Activated naive CD4-positive, alpha-beta T cell treated with anti-CD3 and anti-CD28 coated beads, Interleukin-2, amount 10 ng/mL, durations not matched to agents 7 days and 5 days (primary cell): ENCODE results near the gene SOBP.
"Not testable (repeated sequence)": the region's sequence is repeated elsewhere in the genome, so short reads cannot be mapped to it uniquely, and the experiment has no call there.

Experiments
- CTCF ChIA-PET: fragments of 350-600 bp; sonication (Branson Sonifier 250); formaldehyde crosslinking; loops from one replicate; lab custom pipeline; 2021; ENCODE audit warnings: antibody characterized with exemption; lab: Charles Lee
- DNase-seq: peaks from one replicate; pipeline ENCODE4 v3.0.0-alpha.2; 2020
- H3K27ac Mint-ChIP-seq: one replicate; pipeline ENCODE4 v1.8.0; 2021; ENCODE audit warnings: mild to moderate bottlenecking, moderate library complexity, mixed read lengths
- H3K27me3 Mint-ChIP-seq: one replicate; pipeline ENCODE4 v1.8.0; 2021; ENCODE audit warnings: mild to moderate bottlenecking, mixed read lengths
- H3K36me3 Mint-ChIP-seq: one replicate; pipeline ENCODE4 v1.8.0; 2021; ENCODE audit warnings: mixed read lengths
- H3K4me1 Mint-ChIP-seq: one replicate; pipeline ENCODE4 v1.8.0; 2021; ENCODE audit warnings: mixed read lengths
- H3K4me3 Mint-ChIP-seq: one replicate; pipeline ENCODE4 v1.8.0; 2021; ENCODE audit warnings: mild to moderate bottlenecking, moderate library complexity, mixed read lengths
- H3K9me3 Mint-ChIP-seq: one replicate; pipeline ENCODE4 v1.8.0; 2021; ENCODE audit warnings: mixed read lengths

Gene SOBP

DNA sequence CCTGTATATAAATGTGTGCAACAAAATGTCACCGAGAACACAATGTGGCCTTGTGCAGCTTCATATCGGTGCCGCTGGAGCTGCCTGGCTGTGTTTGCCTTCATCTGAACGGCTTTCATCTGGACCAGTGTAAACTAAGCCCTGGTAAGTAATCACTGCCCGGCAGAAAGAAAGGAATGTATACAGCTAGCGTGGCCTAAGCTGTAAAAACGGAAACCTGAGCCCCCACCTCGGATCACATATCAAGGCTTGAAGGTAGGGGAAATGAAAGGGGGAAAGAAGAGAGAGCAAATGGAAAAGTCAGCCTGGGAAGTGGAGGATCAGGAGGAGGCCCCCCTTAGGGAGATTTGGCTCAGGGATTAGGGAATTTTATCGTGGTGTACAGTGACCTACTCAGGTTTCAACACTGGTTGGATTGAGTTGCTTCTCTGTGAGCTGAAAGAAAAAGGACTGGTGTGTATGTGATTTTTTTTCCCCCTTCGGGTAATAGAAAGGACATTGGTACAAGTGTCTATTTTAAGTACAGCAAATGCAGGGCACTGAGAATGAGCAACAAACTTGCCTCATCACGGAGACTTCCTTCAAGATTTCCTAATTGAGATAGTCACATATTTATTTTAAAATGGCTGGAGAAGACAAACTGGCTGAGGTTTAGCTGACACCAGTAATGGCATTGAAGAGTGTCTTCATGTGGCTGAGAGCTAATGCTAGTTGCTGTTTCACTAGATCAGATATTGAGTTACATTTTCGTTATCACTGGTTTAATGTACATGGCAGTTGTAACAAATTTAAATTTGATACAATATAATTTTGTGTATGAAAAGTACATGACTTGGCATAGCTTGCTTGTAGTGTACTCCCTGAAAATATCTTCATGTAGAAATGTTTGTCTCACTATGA lies 3.5 kb downstream of the SOBP start:
- H3K4me1 Mint-ChIP-seq = peaks cover 20% of the 10 kb centered on the region
- no peak overlapping the region for H3K4me3 Mint-ChIP-seq
- DNase-seq = no peak
- CTCF ChIA-PET = interaction anchor here (1.1 to 1.5 kb wide), 3 partner anchors 9 to 175 kb away, joined by 3 to 5 read pairs (median 3); partner anchors contain the start of gene PDSS2
- H3K27me3 Mint-ChIP-seq = peaks cover 29% of the 10 kb centered on the region
- H3K9me3 Mint-ChIP-seq = no peaks in the 10 kb centered on the region
- peaks cover 3% of the 10 kb centered on the region for H3K36me3 Mint-ChIP-seq
- no peak overlapping the region for H3K27ac Mint-ChIP-seq

DNA sequence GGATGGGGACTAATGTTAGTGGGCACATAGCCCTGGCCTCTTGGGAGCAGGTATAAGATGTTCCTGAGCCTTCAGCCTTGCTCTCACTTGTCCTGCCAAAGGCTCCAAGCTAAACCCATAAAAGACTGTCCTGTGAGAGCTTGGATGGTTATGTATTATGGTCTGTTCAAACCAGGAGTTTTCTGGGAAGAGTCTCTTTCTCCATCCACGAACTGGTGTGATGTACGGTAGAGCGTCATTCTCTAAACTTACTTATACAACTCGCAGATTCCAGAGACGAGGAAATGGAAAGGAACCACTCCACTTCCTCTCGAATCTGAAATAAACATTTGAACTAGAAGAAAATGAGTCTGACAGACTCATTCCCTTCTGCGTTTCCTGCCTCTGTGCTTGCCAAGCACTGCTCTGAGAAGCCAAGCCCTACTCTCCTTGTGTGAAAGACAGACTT lies 5.3 kb downstream of the SOBP start:
- CTCF ChIA-PET = no interaction called here
- Mint-ChIP-seq H3K27me3 (peaks cover 18% of the 10 kb centered on the region), H3K4me1 (peaks cover 12% of the 10 kb centered on the region), H3K27ac (no peak overlapping the region), H3K4me3 (no peak overlapping the region), H3K36me3 (no peaks in the 10 kb centered on the region), H3K9me3 (no peaks in the 10 kb centered on the region)
- DNase-seq = no peak

DNA sequence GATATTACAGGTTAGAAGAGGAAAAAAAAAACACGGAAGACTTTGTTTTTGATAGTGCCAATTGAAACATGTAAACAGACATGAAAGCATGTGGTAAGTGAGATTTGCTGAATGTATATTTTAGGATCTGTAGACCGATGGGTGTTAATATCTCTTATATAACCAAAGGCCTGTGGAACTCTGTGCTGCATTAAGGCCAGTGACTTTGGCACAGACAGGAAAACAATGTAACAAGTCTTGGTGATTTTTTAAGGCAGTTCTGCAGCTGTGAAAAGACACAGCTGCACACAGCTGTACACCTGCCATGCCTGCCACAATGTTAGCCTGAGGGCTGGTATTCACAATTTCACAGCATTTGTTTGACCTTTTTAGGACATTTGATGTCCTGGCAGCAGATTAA lies 6.1 kb downstream of the SOBP start:
- Mint-ChIP-seq H3K27ac (no peak overlapping the region), H3K9me3 (no peaks in the 10 kb centered on the region), H3K36me3 (no peaks in the 10 kb centered on the region), H3K4me3 (no peak overlapping the region), H3K4me1 (peaks cover 7% of the 10 kb centered on the region), H3K27me3 (peaks cover 18% of the 10 kb centered on the region)
- CTCF ChIA-PET = no interaction called here
- DNase-seq = no peak

DNA sequence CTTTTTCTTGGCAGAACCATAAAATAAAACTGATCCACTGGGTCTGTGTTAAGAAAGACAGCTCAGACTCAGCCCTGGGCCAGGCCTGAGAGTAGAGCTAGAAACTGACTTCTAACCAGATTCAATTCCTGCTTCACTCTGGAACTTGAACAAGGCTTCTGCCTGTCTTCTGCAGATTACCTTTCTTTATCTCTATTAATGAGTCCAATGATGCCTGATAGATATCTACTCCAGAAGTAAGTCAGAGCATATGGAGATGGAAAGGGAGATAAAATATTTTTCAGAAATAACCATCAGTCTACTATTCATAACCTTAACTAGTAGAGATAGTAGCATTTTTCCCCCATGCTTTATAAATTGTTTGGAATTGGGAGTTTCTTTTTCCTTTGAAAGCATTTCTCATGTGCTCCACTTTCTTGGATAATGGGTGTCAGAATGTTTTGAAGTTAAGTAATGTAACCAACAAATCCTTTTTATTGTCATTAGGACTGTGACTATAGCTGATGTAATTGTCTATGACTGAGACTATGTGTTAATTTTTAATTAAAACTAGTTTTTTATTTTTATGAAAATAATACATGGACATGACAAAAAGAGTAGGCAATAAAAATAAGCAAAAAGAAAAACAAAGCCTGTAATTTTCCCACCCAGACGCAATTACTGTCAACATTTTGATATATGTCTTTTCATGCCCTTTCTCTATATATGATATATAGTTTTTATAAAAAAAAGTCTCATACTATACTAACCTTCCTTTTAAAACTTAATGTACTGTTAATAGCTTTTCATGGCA lies 7.2 kb downstream of the SOBP start:
- Mint-ChIP-seq H3K36me3 (no peaks in the 10 kb centered on the region), H3K4me1 (no peaks in the 10 kb centered on the region), H3K9me3 (no peaks in the 10 kb centered on the region), H3K27ac (no peak overlapping the region), H3K27me3 (peaks cover 22% of the 10 kb centered on the region), H3K4me3 (no peak overlapping the region)
- DNase-seq = no peak
- CTCF ChIA-PET = no interaction called here

DNA sequence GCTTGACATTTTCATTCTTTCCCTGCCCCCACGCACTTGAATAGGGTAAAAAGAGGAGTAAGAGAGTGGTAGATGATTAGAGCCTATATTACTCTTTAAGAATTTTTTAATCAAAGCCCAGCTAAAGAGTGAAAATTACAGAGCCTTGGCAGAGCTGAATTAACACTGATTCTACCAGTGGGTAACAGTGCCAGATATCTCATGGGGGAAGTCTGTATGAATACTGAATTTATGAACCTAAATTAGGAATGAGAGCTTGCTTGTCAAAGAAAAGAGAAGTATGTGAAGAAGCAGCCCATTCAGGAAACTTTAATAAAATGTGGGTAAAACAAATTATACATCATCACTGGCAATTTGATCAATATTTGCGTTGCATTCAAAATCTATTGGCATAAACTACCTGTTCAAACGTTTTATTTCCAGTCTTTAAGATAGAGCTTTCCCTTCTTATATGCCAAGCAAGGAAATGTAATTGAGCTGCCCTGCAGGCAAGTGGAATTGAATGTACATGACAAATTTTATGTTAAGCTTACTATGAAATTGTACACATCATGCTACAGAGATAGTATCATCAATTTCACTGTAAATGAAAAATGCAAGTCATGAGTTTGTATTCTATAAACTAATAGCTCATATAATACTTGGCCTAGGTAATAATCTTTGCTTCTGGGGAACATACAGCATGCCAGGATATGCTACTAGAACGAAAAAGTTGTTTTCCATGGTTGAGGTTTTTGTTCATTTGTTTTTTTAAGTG lies 14.5 kb downstream of the SOBP start:
- H3K36me3 Mint-ChIP-seq = no peaks in the 10 kb centered on the region
- CTCF ChIA-PET = interaction anchor here (0.6 to 1.2 kb wide), 3 partner anchors 14 to 170 kb away, joined by 3 read pairs; no protein-coding TSS in a partner anchor

DNA sequence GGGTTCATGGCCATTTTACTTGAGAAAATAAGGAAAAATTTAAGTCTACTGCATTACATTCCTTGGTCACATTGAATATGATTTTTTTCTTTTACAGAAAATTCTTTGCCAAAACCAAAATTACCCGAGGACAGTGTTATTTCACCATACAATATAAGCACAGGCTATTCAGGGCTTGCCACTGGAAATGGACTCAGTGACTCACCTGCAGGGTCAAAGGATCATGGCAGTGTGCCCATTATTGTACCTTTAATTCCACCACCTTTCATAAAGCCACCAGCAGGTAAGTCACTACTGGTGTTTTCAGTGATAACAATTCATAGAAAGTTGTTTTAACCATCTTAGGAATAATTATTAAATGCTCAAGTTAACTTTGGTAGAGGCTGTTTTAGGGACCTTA lies 16.2 kb downstream of the SOBP start:
- DNase-seq = no peak
- no peak overlapping the region for H3K27ac Mint-ChIP-seq
- H3K9me3 Mint-ChIP-seq = no peaks in the 10 kb centered on the region
- CTCF ChIA-PET = no interaction called here
- H3K4me3 Mint-ChIP-seq = no peak overlapping the region
- no peaks in the 10 kb centered on the region for H3K36me3 Mint-ChIP-seq
- H3K27me3 Mint-ChIP-seq = peaks cover 20% of the 10 kb centered on the region
- H3K4me1 Mint-ChIP-seq = no peaks in the 10 kb centered on the region

More for the DNA sequence above, 14.5 kb downstream of the SOBP start:
- no peaks in the 10 kb centered on the region for H3K9me3 Mint-ChIP-seq
- H3K4me3 Mint-ChIP-seq = no peak overlapping the region
- H3K27ac Mint-ChIP-seq = no peak overlapping the region
- peaks cover 20% of the 10 kb centered on the region for H3K27me3 Mint-ChIP-seq
- DNase-seq = no peak
- no peaks in the 10 kb centered on the region for H3K4me1 Mint-ChIP-seq

DNA sequence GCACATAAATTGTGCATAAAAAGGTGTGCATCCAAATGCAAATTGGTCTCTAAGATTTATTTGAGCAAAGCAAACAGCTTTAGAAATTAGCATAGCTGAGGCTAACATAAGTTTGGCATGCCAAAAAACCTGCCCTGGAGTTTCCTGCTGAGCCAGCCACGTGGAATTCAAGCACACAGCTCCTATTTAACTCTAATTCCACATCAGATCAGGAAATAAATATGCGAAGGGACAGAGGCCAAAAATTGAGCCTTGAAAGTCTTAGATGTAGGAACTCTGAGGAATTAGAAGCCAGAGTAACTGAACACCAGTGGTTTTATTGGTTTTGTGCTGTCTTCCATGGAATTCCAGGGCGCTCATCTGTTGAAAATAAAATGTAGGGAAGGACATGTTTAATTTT lies 19.6 kb downstream of the SOBP start:
- peaks cover 14% of the 10 kb centered on the region for H3K27me3 Mint-ChIP-seq
- H3K36me3 Mint-ChIP-seq = no peaks in the 10 kb centered on the region
- H3K4me3 Mint-ChIP-seq = no peak overlapping the region
- H3K9me3 Mint-ChIP-seq = no peaks in the 10 kb centered on the region
- no peak overlapping the region for H3K27ac Mint-ChIP-seq
- CTCF ChIA-PET = no interaction called here
- no peak for DNase-seq
- no peaks in the 10 kb centered on the region for H3K4me1 Mint-ChIP-seq

DNA sequence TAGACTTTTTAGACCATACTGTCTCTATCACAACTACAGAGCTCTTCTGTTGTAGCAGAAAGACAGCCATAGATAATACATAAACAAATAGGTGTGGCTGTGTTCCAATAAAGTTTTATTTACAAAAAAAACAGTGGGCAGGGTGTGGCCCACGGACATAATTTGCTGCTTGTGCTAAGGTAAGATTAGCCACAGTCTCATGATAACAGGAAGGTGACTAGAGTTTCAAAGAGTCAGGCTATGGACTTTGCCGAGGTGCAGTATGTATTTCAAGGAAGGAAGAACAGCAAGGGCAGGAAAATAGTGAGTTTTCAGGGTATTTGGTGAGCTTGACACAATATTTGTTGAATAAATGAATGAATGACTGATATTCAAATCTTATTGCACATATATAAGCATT lies 20.2 kb downstream of the SOBP start:
- Mint-ChIP-seq H3K27me3 (peaks cover 13% of the 10 kb centered on the region), H3K36me3 (no peaks in the 10 kb centered on the region), H3K4me3 (no peak overlapping the region), H3K9me3 (no peaks in the 10 kb centered on the region), H3K27ac (no peak overlapping the region), H3K4me1 (no peaks in the 10 kb centered on the region)
- no peak for DNase-seq
- CTCF ChIA-PET = no interaction called here

DNA sequence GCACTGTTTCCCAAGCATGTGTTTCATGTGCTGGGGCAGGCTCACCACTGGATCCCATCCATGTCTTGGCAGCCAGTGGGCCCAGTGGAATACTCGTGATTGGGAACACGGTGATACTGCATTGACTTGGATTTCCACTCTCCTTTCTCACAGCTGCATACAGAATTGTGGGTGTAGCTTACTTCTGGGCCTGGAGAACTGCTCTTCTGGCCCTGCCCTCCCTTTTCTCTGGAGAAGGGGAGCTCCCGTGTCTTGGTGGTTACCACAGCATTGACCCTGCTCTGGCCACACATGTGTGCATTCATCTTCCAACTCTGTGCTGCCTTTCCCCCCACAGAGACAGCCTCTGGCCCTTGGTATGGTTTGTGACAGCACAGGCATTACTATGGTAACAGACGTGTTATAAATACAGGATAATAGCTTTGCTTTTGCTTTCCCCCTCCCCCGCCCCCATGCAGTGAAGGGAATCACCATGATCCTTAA lies 21.6 kb downstream of the SOBP start:
- Mint-ChIP-seq H3K27ac (no peak overlapping the region), H3K27me3 (peaks cover 12% of the 10 kb centered on the region), H3K4me3 (no peak overlapping the region), H3K4me1 (no peaks in the 10 kb centered on the region), H3K9me3 (no peaks in the 10 kb centered on the region), H3K36me3 (no peaks in the 10 kb centered on the region)
- DNase-seq = no peak
- CTCF ChIA-PET = interaction anchor here (0.7 kb wide), 1 partner anchor 514 kb away, joined by 3 read pairs; no protein-coding TSS in a partner anchor

DNA sequence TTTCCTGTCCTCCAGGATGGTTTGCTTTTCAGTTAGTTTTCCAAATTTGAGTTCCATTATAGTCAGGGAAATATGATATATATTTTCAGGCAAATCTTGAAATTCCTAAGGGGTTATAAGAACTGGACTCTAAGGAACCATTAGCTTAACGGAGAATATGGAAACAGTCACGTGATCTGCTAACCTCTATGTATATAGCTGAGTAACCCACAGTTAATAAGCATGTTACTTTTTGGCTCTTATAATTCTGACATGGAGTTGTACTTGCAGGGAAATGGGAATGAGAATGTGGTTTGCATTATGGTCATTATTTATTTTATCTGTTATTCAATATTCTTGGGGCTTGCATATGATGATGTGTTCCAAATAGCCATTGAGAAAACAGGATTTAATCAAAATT lies 23.3 kb downstream of the SOBP start:
- DNase-seq = no peak
- Mint-ChIP-seq H3K27ac (no peak overlapping the region), H3K4me3 (no peak overlapping the region), H3K4me1 (no peaks in the 10 kb centered on the region), H3K27me3 (peaks cover 12% of the 10 kb centered on the region), H3K9me3 (no peaks in the 10 kb centered on the region), H3K36me3 (no peaks in the 10 kb centered on the region)
- CTCF ChIA-PET = no interaction called here

DNA sequence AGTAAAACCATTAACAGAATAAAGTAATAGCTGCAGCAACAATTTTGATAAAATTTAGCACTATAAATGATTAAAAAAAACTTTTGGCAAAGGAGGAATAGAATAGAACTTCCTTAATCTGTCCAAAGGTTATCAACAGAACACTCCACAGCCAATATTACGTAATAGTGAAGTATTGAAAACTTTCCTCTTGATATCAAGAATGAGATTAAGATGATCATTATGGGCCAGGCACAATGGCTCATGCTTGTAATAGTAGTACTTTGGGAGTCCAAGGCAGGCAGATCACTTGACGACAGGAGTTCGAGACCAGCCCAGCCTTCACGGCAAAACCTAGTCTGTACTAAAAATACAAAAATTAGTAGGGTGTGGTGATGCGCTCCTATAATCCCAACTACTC lies 26.0 kb downstream of the SOBP start:
- no peaks in the 10 kb centered on the region for H3K36me3 Mint-ChIP-seq
- CTCF ChIA-PET = no interaction called here

DNA sequence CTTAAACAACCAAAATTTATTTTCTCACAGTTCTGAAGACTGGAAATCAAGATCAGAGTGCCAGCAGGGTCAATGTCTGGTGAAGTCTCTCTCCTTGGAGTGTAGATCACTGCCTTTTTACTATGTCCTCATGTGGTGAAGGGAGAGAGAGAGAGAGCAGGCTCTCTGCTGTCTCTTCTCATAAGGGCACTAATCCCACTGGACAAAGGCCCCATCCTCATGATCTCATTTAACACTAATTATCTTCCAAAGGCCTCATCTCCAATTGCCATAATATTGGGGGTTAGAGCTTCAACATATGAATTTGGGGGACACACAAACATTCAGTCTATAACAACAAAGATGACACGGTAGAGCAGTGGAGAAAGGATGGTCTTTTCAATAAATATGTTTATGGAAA lies 27.4 kb downstream of the SOBP start:
- CTCF ChIA-PET = no interaction called here
- H3K4me1 Mint-ChIP-seq = no peaks in the 10 kb centered on the region
- H3K27ac Mint-ChIP-seq = no peak overlapping the region
- peaks cover 21% of the 10 kb centered on the region for H3K27me3 Mint-ChIP-seq
- H3K9me3 Mint-ChIP-seq = no peaks in the 10 kb centered on the region
- DNase-seq = no peak
- H3K36me3 Mint-ChIP-seq = no peaks in the 10 kb centered on the region
- no peak overlapping the region for H3K4me3 Mint-ChIP-seq

More for the DNA sequence above, 26.0 kb downstream of the SOBP start:
- Mint-ChIP-seq H3K27ac (no peak overlapping the region), H3K4me1 (no peaks in the 10 kb centered on the region), H3K9me3 (no peaks in the 10 kb centered on the region), H3K4me3 (no peak overlapping the region), H3K27me3 (peaks cover 25% of the 10 kb centered on the region)
- DNase-seq = no peak

DNA sequence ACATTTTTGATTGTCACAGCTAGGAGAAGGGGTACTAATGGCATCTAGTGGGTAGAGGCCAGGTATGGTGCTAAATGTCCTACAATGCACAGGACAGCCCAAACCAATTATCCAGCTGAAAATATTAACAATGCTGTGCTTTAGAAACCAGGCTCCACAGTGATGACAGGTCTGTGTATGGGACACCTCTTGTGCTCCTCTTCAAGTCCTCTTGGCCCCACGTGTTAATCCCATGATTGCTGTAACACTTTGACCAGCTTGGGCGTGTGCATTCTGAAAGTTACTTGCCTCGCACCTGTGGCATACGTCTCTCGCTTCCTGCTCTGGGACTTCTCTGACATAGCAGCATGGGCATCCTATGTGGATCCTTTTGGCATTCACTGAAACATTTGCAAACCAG lies 29.3 kb downstream of the SOBP start:
- CTCF ChIA-PET, H3K4me3 Mint-ChIP-seq, H3K36me3 Mint-ChIP-seq, H3K4me1 Mint-ChIP-seq, DNase-seq, H3K9me3 Mint-ChIP-seq, H3K27ac Mint-ChIP-seq: not testable (repeated sequence)
- peaks cover 22% of the 10 kb centered on the region for H3K27me3 Mint-ChIP-seq

DNA sequence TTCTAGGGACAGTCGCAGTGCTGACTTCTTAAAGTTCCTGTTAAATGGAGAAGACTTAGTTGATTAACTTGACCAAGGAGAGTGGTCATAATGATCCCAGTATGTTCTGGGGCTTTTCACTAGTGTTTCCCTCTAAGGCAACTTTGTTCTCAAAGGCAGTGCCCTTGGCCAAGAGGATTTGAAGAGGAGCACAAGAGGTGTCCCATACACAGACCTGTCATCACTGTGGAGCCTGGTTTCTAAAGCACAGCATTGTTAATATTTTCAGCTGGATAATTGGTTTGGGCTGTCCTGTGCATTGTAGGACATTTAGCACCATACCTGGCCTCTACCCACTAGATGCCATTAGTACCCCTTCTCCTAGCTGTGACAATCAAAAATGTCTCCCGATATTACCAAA lies 30.8 kb downstream of the SOBP start:
- H3K27ac Mint-ChIP-seq, H3K9me3 Mint-ChIP-seq, H3K4me1 Mint-ChIP-seq, CTCF ChIA-PET, DNase-seq, H3K4me3 Mint-ChIP-seq, H3K36me3 Mint-ChIP-seq: not testable (repeated sequence)
- peaks cover 32% of the 10 kb centered on the region for H3K27me3 Mint-ChIP-seq
